ENCODE measurements around the gene ZNF784.
"Not testable (repeated sequence)": the region's sequence is repeated elsewhere in the genome, so short reads cannot be mapped to it uniquely, and the experiment has no call there.

Gene ZNF784

GRCh38 chr19:55588738-55589137, 35.6 kb downstream of the ZNF784 start:
- Histone ChIP-seq H3K4me1 (ENCODE audit: control insufficient read depth, insufficient read depth, low read length) (peaks cover 14% of the 10 kb centered on the region), H3K36me3 (ENCODE audit: control insufficient read depth, insufficient read depth, low read length) (0 out of 2 replicates have a peak, but pooled peaks cover 3% of the 10 kb centered on the region), H3K9ac (ENCODE audit: low read depth, low read length) (no peak overlapping the region), H3K27ac (ENCODE audit: low read depth, low read length) (no peak overlapping the region), H3K27me3 (ENCODE audit: control insufficient read depth, insufficient read depth, low read length) (peaks cover 4% of the 10 kb centered on the region), H3K9me3 (ENCODE audit: control insufficient read depth, insufficient read depth, low read length) (no peaks in the 10 kb centered on the region), H3K4me3 (ENCODE audit: low read depth, low read length) (no peak overlapping the region)

- Histone ChIP-seq H3K9ac (ENCODE audit: low read depth, low read length) (no peak overlapping the region), H3K4me3 (ENCODE audit: low read depth, low read length) (peak overlapping the region; percentile 62), H3K27ac (ENCODE audit: low read depth, low read length) (peak overlapping the region; percentile 46), H3K9me3 (ENCODE audit: control insufficient read depth, insufficient read depth, low read length) (no peaks in the 10 kb centered on the region), H3K36me3 (ENCODE audit: control insufficient read depth, insufficient read depth, low read length) (0 out of 2 replicates have a peak, but pooled peaks cover 3% of the 10 kb centered on the region), H3K4me1 (ENCODE audit: control insufficient read depth, insufficient read depth, low read length) (peaks cover 14% of the 10 kb centered on the region), H3K27me3 (ENCODE audit: control insufficient read depth, insufficient read depth, low read length) (peaks cover 4% of the 10 kb centered on the region)
Measured at GRCh38 chr19:55586976-55587668, 37.2 kb downstream of the ZNF784 start.

DNA sequence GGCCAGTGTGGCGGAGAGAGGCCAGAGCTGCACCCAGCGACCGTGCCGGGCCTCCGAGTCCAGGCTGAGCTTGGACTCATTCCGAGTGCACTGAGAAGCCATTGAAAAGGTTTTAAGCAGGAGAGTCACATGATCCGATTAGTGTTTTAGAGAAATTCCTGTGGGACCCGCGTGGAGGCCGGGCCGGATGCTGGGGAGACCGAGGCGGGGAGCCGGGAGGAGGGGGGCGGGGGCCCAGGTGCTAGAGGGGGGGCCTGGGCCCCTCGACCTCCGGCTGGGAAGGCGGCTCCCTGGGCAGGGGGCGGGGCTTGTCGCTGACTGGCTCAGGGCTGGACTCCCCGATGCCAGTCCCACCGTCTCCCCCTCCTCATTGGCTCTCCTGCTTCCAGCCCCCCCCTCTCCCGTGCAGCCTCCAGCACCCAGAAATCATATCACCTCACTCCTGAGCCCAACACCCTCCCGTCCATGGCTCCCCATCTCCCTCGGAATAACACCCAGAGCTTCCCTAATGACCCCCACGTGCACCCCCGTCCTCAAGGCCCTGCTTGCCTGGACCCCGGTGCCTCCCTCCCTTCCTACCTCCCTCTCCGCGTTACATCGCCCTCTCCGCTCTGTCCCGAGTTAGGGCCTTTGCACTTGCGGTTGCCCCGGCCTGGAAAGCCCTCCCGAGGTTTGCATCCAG, 38.6 kb downstream of the ZNF784 start:
- H3K9me3 ChIP-seq (ENCODE audit: control insufficient read depth, insufficient read depth, low read length), result no peaks in the 10 kb centered on the region
- H3K27ac ChIP-seq (ENCODE audit: low read depth, low read length), result no peak overlapping the region
- H3K4me3 ChIP-seq (ENCODE audit: low read depth, low read length), result peak overlapping the region; percentile 61
- H3K27me3 ChIP-seq (ENCODE audit: control insufficient read depth, insufficient read depth, low read length), result peaks cover 4% of the 10 kb centered on the region
- no peaks in the 10 kb centered on the region for H3K36me3 ChIP-seq (ENCODE audit: control insufficient read depth, insufficient read depth, low read length)
- H3K9ac ChIP-seq (ENCODE audit: low read depth, low read length), result 0 out of 2 replicates have a peak overlapping the region, but pooled peaks have one; percentile 7
- peaks cover 14% of the 10 kb centered on the region for H3K4me1 ChIP-seq (ENCODE audit: control insufficient read depth, insufficient read depth, low read length)

- Histone ChIP-seq H3K9me3 (ENCODE audit: control insufficient read depth, insufficient read depth, low read length) (no peaks in the 10 kb centered on the region), H3K27ac (ENCODE audit: low read depth, low read length) (no peak overlapping the region), H3K4me1 (ENCODE audit: control insufficient read depth, insufficient read depth, low read length) (peaks cover 8% of the 10 kb centered on the region), H3K4me3 (ENCODE audit: low read depth, low read length) (no peak overlapping the region), H3K9ac (ENCODE audit: low read depth, low read length) (no peak overlapping the region), H3K27me3 (ENCODE audit: control insufficient read depth, insufficient read depth, low read length) (peaks cover 4% of the 10 kb centered on the region), H3K36me3 (ENCODE audit: control insufficient read depth, insufficient read depth, low read length) (no peaks in the 10 kb centered on the region)
Measured at GRCh38 chr19:55584871-55585270, 39.5 kb downstream of the ZNF784 start.

DNA sequence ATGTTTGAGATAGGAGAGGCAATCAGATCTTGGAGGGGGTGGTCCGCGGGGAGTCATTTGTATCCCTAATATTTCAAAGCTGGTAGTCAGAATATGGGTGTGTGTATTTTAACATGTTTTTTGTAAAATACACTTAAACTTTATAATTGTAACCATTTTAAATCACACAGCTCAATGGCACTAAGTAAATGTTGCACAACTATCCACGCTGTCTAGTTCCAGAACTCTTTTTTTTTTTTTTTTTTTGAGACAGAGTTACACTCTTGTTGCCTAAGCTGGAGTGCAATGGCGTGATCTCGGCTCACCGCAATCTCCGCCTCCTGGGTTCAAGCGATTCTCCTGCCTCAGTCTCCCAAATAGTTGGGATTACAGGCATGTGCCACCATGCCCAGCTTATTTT, 40.5 kb downstream of the ZNF784 start:
- not testable (repeated sequence) for H3K9me3 ChIP-seq (ENCODE audit: control insufficient read depth, insufficient read depth, low read length); H3K27ac ChIP-seq (ENCODE audit: low read depth, low read length); H3K4me1 ChIP-seq (ENCODE audit: control insufficient read depth, insufficient read depth, low read length); H3K9ac ChIP-seq (ENCODE audit: low read depth, low read length); H3K27me3 ChIP-seq (ENCODE audit: control insufficient read depth, insufficient read depth, low read length); H3K36me3 ChIP-seq (ENCODE audit: control insufficient read depth, insufficient read depth, low read length); H3K4me3 ChIP-seq (ENCODE audit: low read depth, low read length)

GRCh38 chr19:55582284-55582683, 42.1 kb downstream of the ZNF784 start:
- not testable (repeated sequence) for H3K4me3 ChIP-seq (ENCODE audit: low read depth, low read length); H3K9me3 ChIP-seq (ENCODE audit: control insufficient read depth, insufficient read depth, low read length); H3K27me3 ChIP-seq (ENCODE audit: control insufficient read depth, insufficient read depth, low read length); H3K9ac ChIP-seq (ENCODE audit: low read depth, low read length); H3K27ac ChIP-seq (ENCODE audit: low read depth, low read length); H3K36me3 ChIP-seq (ENCODE audit: control insufficient read depth, insufficient read depth, low read length); H3K4me1 ChIP-seq (ENCODE audit: control insufficient read depth, insufficient read depth, low read length)

GRCh38 chr19:55581823-55582223, 42.5 kb downstream of the ZNF784 start:
- H3K27me3 ChIP-seq (ENCODE audit: control insufficient read depth, insufficient read depth, low read length), result peaks cover 3% of the 10 kb centered on the region
- peaks cover 3% of the 10 kb centered on the region for H3K4me1 ChIP-seq (ENCODE audit: control insufficient read depth, insufficient read depth, low read length)
- H3K9me3 ChIP-seq (ENCODE audit: control insufficient read depth, insufficient read depth, low read length), result no peaks in the 10 kb centered on the region
- H3K27ac ChIP-seq (ENCODE audit: low read depth, low read length), result no peak overlapping the region
- no peak overlapping the region for H3K4me3 ChIP-seq (ENCODE audit: low read depth, low read length)
- peaks cover 14% of the 10 kb centered on the region for H3K36me3 ChIP-seq (ENCODE audit: control insufficient read depth, insufficient read depth, low read length)
- no peak overlapping the region for H3K9ac ChIP-seq (ENCODE audit: low read depth, low read length)

DNA sequence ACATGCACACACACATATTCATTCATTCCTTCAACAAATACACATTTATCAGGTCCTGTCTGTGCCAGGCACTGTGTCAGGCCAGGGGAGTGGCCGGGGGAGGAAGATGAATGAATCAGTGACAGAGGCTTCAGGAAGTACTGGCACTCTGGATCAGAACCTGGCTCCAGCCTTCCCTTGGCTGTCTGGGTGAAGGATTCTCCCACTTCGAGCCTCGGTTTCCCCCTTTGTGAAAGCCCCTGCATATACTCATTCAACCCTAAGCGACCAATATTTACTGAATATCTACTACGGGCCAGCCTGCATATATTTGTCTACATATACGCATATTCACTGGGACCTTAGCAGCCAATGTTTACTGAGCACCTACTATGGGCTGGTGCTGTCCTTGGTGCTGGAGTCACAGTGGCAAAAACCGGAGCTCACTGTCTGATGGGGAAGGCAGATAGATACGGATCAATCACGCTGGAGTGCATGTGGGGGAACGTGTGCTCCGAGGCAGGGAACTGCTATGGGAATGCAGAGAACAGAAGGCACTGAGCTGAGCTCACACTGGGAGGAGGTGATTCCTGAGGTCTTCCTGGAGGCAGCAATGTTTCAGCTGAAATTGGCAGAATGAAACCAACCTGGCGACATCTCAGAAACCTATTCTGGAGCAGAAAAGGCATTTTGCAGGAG, 43.1 kb downstream of the ZNF784 start:
- Histone ChIP-seq H3K4me1 (ENCODE audit: control insufficient read depth, insufficient read depth, low read length) (no peaks in the 10 kb centered on the region; the same call in 1 of the 2 replicates), H3K4me3 (ENCODE audit: low read depth, low read length) (peak overlapping the region; percentile 82), H3K9me3 (ENCODE audit: control insufficient read depth, insufficient read depth, low read length) (no peaks in the 10 kb centered on the region), H3K9ac (ENCODE audit: low read depth, low read length) (no peak overlapping the region), H3K27me3 (ENCODE audit: control insufficient read depth, insufficient read depth, low read length) (no peaks in the 10 kb centered on the region), H3K27ac (ENCODE audit: low read depth, low read length) (no peak overlapping the region), H3K36me3 (ENCODE audit: control insufficient read depth, insufficient read depth, low read length) (peaks cover 17% of the 10 kb centered on the region)

- no peaks in the 10 kb centered on the region; the same call in 1 of the 2 replicates for H3K4me1 ChIP-seq (ENCODE audit: control insufficient read depth, insufficient read depth, low read length)
- H3K9me3 ChIP-seq (ENCODE audit: control insufficient read depth, insufficient read depth, low read length), result no peaks in the 10 kb centered on the region
- H3K27ac ChIP-seq (ENCODE audit: low read depth, low read length), result peak within 1 kb of the TSS; percentile 88
- peaks cover 17% of the 10 kb centered on the region for H3K36me3 ChIP-seq (ENCODE audit: control insufficient read depth, insufficient read depth, low read length)
- peak within 1 kb of the TSS; percentile 72 for H3K9ac ChIP-seq (ENCODE audit: low read depth, low read length)
- peak within 1 kb of the TSS; percentile 82 for H3K4me3 ChIP-seq (ENCODE audit: low read depth, low read length)
- no peaks in the 10 kb centered on the region for H3K27me3 ChIP-seq (ENCODE audit: control insufficient read depth, insufficient read depth, low read length)
Measured at GRCh38 chr19:55580628-55581144, 43.7 kb downstream of the ZNF784 start, which contains the start of gene ZNF579. TSS of gene ZNF579 (minus strand) at chr19:55580848. CDS start at chr19:55579639, 1,209 bp downstream.

- H3K27me3 ChIP-seq (ENCODE audit: control insufficient read depth, insufficient read depth, low read length), result no peaks in the 10 kb centered on the region
- peak overlapping the region; percentile 82 for H3K4me3 ChIP-seq (ENCODE audit: low read depth, low read length)
- H3K9me3 ChIP-seq (ENCODE audit: control insufficient read depth, insufficient read depth, low read length), result no peaks in the 10 kb centered on the region
Measured at GRCh38 chr19:55579766-55580621, 44.4 kb downstream of the ZNF784 start.

More at GRCh38 chr19:55579766-55580621, 44.4 kb downstream of the ZNF784 start:
- Histone ChIP-seq H3K36me3 (ENCODE audit: control insufficient read depth, insufficient read depth, low read length) (peaks cover 17% of the 10 kb centered on the region), H3K9ac (ENCODE audit: low read depth, low read length) (peak overlapping the region; percentile 72), H3K27ac (ENCODE audit: low read depth, low read length) (peak overlapping the region; percentile 88), H3K4me1 (ENCODE audit: control insufficient read depth, insufficient read depth, low read length) (no peaks in the 10 kb centered on the region; the same call in 1 of the 2 replicates)

Measured in HUES48 (cell line).